SU-DHL-6 (cell line): ENCODE data around the gene RAB1A.
"Not testable (repeated sequence)": the region's sequence is repeated elsewhere in the genome, so short reads cannot be mapped to it uniquely, and the experiment has no call there.

Source experiments
- H2AFZ ChIP-seq: fragments of 200-600 bp; sonication (generic); 2 replicates; pipeline ENCODE4 v1.6.1; 2014; ENCODE audit warnings: low read depth, mild to moderate bottlenecking, moderate library complexity, mixed read lengths, antibody characterized with exemption, low read length; ENCODE audit not compliant: severe bottlenecking
- H3F3A ChIP-seq: fragments of 200-600 bp; shearing (Covaris generic); 2 replicates; pipeline ENCODE4 v1.6.0; 2016; ENCODE audit warnings: antibody characterized with exemption, mild to moderate bottlenecking; ENCODE audit not compliant: insufficient read depth
- H3K27ac ChIP-seq: fragments of 200-600 bp; sonication (generic); 2 replicates; pipeline ENCODE4 v1.5.1; 2016; ENCODE audit warnings: low read depth, mild to moderate bottlenecking, low read length, moderate library complexity, mixed read lengths
- H3K27me3 ChIP-seq: fragments of 200-600 bp; sonication (generic), shearing (Covaris generic); 2 replicates; pipeline ENCODE4 v1.6.0; 2014; ENCODE audit warnings: mild to moderate bottlenecking, low read length
- H3K36me3 ChIP-seq: fragments of 200-600 bp; sonication (generic); 2 replicates; pipeline ENCODE4 v1.6.1; 2014; ENCODE audit warnings: mild to moderate bottlenecking, low read length, mixed read lengths
- H3K4me2 ChIP-seq: fragments of 300-600, 200-600 bp; shearing (Covaris generic), sonication (generic); 2 replicates; pipeline ENCODE4 v1.6.0; 2014; ENCODE audit warnings: low read length, low read depth, mild to moderate bottlenecking; ENCODE audit not compliant: poor library complexity, severe bottlenecking
- H3K4me3 ChIP-seq: fragments of 200-600 bp; sonication (generic); 2 replicates; pipeline ENCODE4 v1.5.1; 2014; ENCODE audit warnings: antibody characterized with exemption, low read length, mild to moderate bottlenecking, mixed read lengths; ENCODE audit not compliant: insufficient read depth, poor library complexity, severe bottlenecking
- H3K79me2 ChIP-seq: fragments of 200-600 bp; sonication (generic); 2 replicates; pipeline ENCODE4 v1.6.1; 2014; ENCODE audit warnings: mild to moderate bottlenecking, low read length, moderate library complexity; ENCODE audit not compliant: insufficient read depth
- H3K9ac ChIP-seq: fragments of 200-600 bp; sonication (generic); 2 replicates; pipeline ENCODE4 v1.7.0; 2014; ENCODE audit warnings: mild to moderate bottlenecking, low read length
- H3K9me2 ChIP-seq: fragments of 200-600 bp; sonication (generic); replicated peaks from 2 replicates; pipeline ENCODE4 v1.6.1; 2014; ENCODE audit warnings: low read length; ENCODE audit not compliant: insufficient read depth
- H3K9me3 ChIP-seq: fragments of 200-600 bp; sonication (generic); 2 replicates; pipeline ENCODE4 v1.6.1; 2014; ENCODE audit warnings: low read length, mixed read lengths; ENCODE audit not compliant: insufficient read depth
- H4K20me1 ChIP-seq: fragments of 200-600 bp; sonication (generic); 2 replicates; pipeline ENCODE4 v1.6.1; 2014; ENCODE audit warnings: low read depth, mild to moderate bottlenecking, antibody characterized with exemption, low read length, moderate library complexity, mixed read lengths
- CTCF ChIP-seq: fragments of 200-600 bp; sonication (generic); IDR thresholded peaks from one replicate; pipeline ENCODE4 v1.5.1; 2017; ENCODE audit warnings: antibody characterized with exemption, mild to moderate bottlenecking, low read length, moderate library complexity; ENCODE audit not compliant: insufficient read depth, poor library complexity, severe bottlenecking
- EZH2phosphoT487 ChIP-seq: fragments of 200-600 bp; sonication (generic), shearing (Covaris generic); conservative IDR thresholded peaks from 2 replicates; pipeline ENCODE4 v1.6.1; 2018; ENCODE audit warnings: mild to moderate bottlenecking, antibody characterized with exemption, low read length, moderate library complexity, mixed read lengths

Gene RAB1A

GRCh38 chr2:65159261-65159660 is 29.4 kb upstream of the RAB1A start:
- Histone ChIP-seq H3K9ac (no peak overlapping the region), H3F3A (no peaks in the 10 kb centered on the region), H3K4me2 (no peak overlapping the region), H3K36me3 (no peaks in the 10 kb centered on the region), H3K27me3 (no peaks in the 10 kb centered on the region), H4K20me1 (no peaks in the 10 kb centered on the region), H3K4me3 (no peak overlapping the region), H3K27ac (no peak overlapping the region), H2AFZ (no peak overlapping the region), H3K9me2 (no peaks in the 10 kb centered on the region), H3K79me2 (no peaks in the 10 kb centered on the region), H3K9me3 (no peaks in the 10 kb centered on the region)
- no peak for TF ChIP-seq EZH2phosphoT487
- TF ChIP-seq CTCF, result no peak

GRCh38 chr2:65158557-65158956 is 28.7 kb upstream of the RAB1A start:
- TF ChIP-seq CTCF (no peak), EZH2phosphoT487 (no peak)
- Histone ChIP-seq H3K9me3 (no peaks in the 10 kb centered on the region), H2AFZ (no peak overlapping the region), H3K9me2 (no peaks in the 10 kb centered on the region), H3K79me2 (no peaks in the 10 kb centered on the region), H3K4me2 (no peak overlapping the region), H3K27me3 (no peaks in the 10 kb centered on the region), H3F3A (no peaks in the 10 kb centered on the region), H3K36me3 (no peaks in the 10 kb centered on the region), H4K20me1 (no peaks in the 10 kb centered on the region), H3K27ac (no peak overlapping the region), H3K4me3 (no peak overlapping the region), H3K9ac (no peak overlapping the region)

GRCh38 chr2:65157856-65158255 is 27.9 kb upstream of the RAB1A start:
- H3K27ac ChIP-seq, H3K9ac ChIP-seq, H3K27me3 ChIP-seq, H3K36me3 ChIP-seq, H3K4me3 ChIP-seq, H2AFZ ChIP-seq, H3K9me3 ChIP-seq, H3K79me2 ChIP-seq, H3F3A ChIP-seq, H3K9me2 ChIP-seq, H4K20me1 ChIP-seq, H3K4me2 ChIP-seq: not testable (repeated sequence)

GRCh38 chr2:65156041-65156440 is 26.1 kb upstream of the RAB1A start:
- H3K36me3 ChIP-seq, result no peaks in the 10 kb centered on the region
- no peak overlapping the region for H3K9ac ChIP-seq
- no peak overlapping the region for H3K4me3 ChIP-seq
- H3F3A ChIP-seq, result no peaks in the 10 kb centered on the region
- no peak overlapping the region for H3K27ac ChIP-seq
- H2AFZ ChIP-seq, result no peak overlapping the region
- no peak overlapping the region for H3K4me2 ChIP-seq
- TF ChIP-seq CTCF (no peak), EZH2phosphoT487 (no peak)
- no peaks in the 10 kb centered on the region for H3K9me3 ChIP-seq
- no peaks in the 10 kb centered on the region for H3K79me2 ChIP-seq
- no peaks in the 10 kb centered on the region for H4K20me1 ChIP-seq
- H3K9me2 ChIP-seq, result no peaks in the 10 kb centered on the region
- H3K27me3 ChIP-seq, result no peaks in the 10 kb centered on the region
